Esophagus squamous epithelium (tissue), 5 donors: ENCODE measurements around the gene RDH13. TPM values are rescaled to one million over a fixed set of nuclear protein-coding genes. Genes with fewer than 3 reads are reported as not detected.
A peak's percentile ranks its signal among the peaks of the same experiment; 100 is the strongest.

Experiments used
- DNase-seq: peaks from one replicate; lab custom pipeline; 2025; lab: John Stamatoyannopoulos, UW
- H3K27ac ChIP-seq, 4 donors: fragments of 200-600 bp; sonication (generic); one replicate each; pipeline ENCODE4 v1.5.1; 2016 to 2019; ENCODE audit warnings: mild to moderate bottlenecking in 1 of 4
- H3K27me3 ChIP-seq, 4 donors: fragments of 200-600 bp; sonication (generic); 1 replicate in 3 of 4; 2 replicates in 1 of 4; pipeline versions ENCODE4 v1.5.1 to v1.6.0; 2017 to 2021; ENCODE audit warnings: antibody characterized with exemption in 1 of 4
- H3K36me3 ChIP-seq, 3 donors: fragments of 200-600 bp; sonication (generic); one replicate each; pipeline ENCODE4 v1.5.1; 2016 to 2019
- H3K4me1 ChIP-seq, 3 donors: fragments of 200-600 bp; sonication (generic); one replicate each; pipeline ENCODE4 v1.5.1; 2017 to 2019
- H3K4me3 ChIP-seq, 4 donors: fragments of 200-600 bp; sonication (generic); 1 replicate in 3 of 4; 2 replicates in 1 of 4; pipeline ENCODE4 v1.5.1; 2016 to 2019; ENCODE audit warnings: mild to moderate bottlenecking in 2 of 4, moderate library complexity in 1 of 4
- H3K9me3 ChIP-seq, 3 donors: fragments of 200-600 bp; sonication (generic); one replicate each; pipeline ENCODE4 v1.5.1; 2016 to 2019
- CTCF ChIP-seq, 6 experiments: fragments of 450-650 bp in 4 of 6; fragments of 200-600 bp in 2 of 6; sonication (generic) in 2 of 6; IDR thresholded peaks; one replicate each; pipeline ENCODE4 v1.5.1; 2016 to 2019; ENCODE audit warnings: antibody characterized with exemption in 6 of 6, mild to moderate bottlenecking in 4 of 6, moderate library complexity in 4 of 6
- POLR2A ChIP-seq, 4 donors: fragments of 450-650 bp; IDR thresholded peaks; one replicate each; pipeline ENCODE4 v1.6.1; 2017; ENCODE audit warnings: antibody characterized with exemption in 4 of 4, mild to moderate bottlenecking in 4 of 4, moderate library complexity in 3 of 4
- WGBS, 2 donors: methylation state at CpG; one replicate each; pipeline ENCODE4 v1.1.5; 2018; 5-methylcytosine and 5-hydroxymethylcytosine counted together
- intact Hi-C: fragments of 100-400 bp; cut with DNase I; formaldehyde crosslinking; loops from one replicate; pipeline ENCODE4 v1.15.0; 2022
- total RNA-seq, 4 donors: library from RNA; depleted of rRNA; stranded (reverse); fragments of >200 nt; gene quantifications; one replicate each; pipeline ENCODE4 v1.1.0, GENCODE V29; 2016
- donor health status: DM: yes; HTN: yes; CAD: no.

RDH13 gene
- total RNA-seq, 4 donors from 2014 or later = 32.2 to 68.0 (median 41.4) TPM

- H3K4me3 ChIP-seq = no peak overlapping the region
- TF ChIP-seq POLR2A (IDR thresholded peaks at IDR 0.05) = no peak
- TF ChIP-seq CTCF (IDR thresholded peaks at IDR 0.05) = peak in 1 of 6 experiments; percentile 19
- peaks cover 0 to 6% (median 0%) of the 10 kb centered on the region in 3 donors for H3K9me3 ChIP-seq
- peaks cover 10 to 88% (median 23%) of the 10 kb centered on the region in 3 donors for H3K36me3 ChIP-seq
- peaks cover 0 to 28% (median 3%) of the 10 kb centered on the region in 3 donors for H3K4me1 ChIP-seq
- H3K27me3 ChIP-seq = no peaks in the 10 kb centered on the region
- no peak for DNase-seq
- intact Hi-C loops = no loop called here
- 64 to 79% methylated on average over 19 of the region's 27 CpGs for WGBS, 2 donors
- peak overlapping the region in 3 of 4 donors; percentile 5 to 34 (median 19) for H3K27ac ChIP-seq
Observed at GRCh38 chr19:55099557-55100506, 36.9 kb upstream of the RDH13 start.

- H3K4me1 ChIP-seq = peaks cover 0 to 28% (median 3%) of the 10 kb centered on the region in 3 donors
- peaks cover 16 to 95% (median 30%) of the 10 kb centered on the region in 3 donors for H3K36me3 ChIP-seq
- TF ChIP-seq CTCF (IDR thresholded peaks at IDR 0.05) = no peak
- TF ChIP-seq POLR2A (IDR thresholded peaks at IDR 0.05) = no peak
- peak overlapping the region in 3 of 4 donors; percentile 5 to 33 (median 19) for H3K27ac ChIP-seq
- peaks cover 0 to 6% (median 0%) of the 10 kb centered on the region in 3 donors for H3K9me3 ChIP-seq
- H3K27me3 ChIP-seq = no peaks in the 10 kb centered on the region
- no peak for DNase-seq
- no peak overlapping the region for H3K4me3 ChIP-seq
- WGBS, 2 donors = 83 to 100% methylated on average over 1 to 12 of the region's 27 CpGs
- intact Hi-C loops = no loop called here
Observed at GRCh38 chr19:55098716-55099556, 36.0 kb upstream of the RDH13 start.

- WGBS, 2 donors = 85 to 88% methylated on average over 11 of the region's 23 CpGs
- Histone ChIP-seq H3K27me3 (no peaks in the 10 kb centered on the region), H3K27ac (no peak overlapping the region), H3K4me3 (no peak overlapping the region), H3K9me3 (peaks cover 0 to under 1% (median 0%) of the 10 kb centered on the region in 3 donors), H3K36me3 (peaks cover 12 to 88% (median 27%) of the 10 kb centered on the region in 3 donors), H3K4me1 (peaks cover 0 to 28% (median 3%) of the 10 kb centered on the region in 3 donors)
- DNase-seq = no peak
- intact Hi-C loops = no loop called here
- TF ChIP-seq CTCF (IDR thresholded peaks at IDR 0.05) = no peak
Observed at GRCh38 chr19:55097864-55098715, 35.1 kb upstream of the RDH13 start.

- 81 to 90% methylated on average over 2 to 13 of the region's 23 CpGs for WGBS, 2 donors
- intact Hi-C loops = no loop called here
- no peak for DNase-seq
- Histone ChIP-seq H3K36me3 (peaks cover 24 to 88% (median 28%) of the 10 kb centered on the region in 3 donors), H3K4me1 (peaks cover 0 to 27% (median 3%) of the 10 kb centered on the region in 3 donors), H3K4me3 (no peak overlapping the region), H3K27ac (no peak overlapping the region), H3K27me3 (no peaks in the 10 kb centered on the region), H3K9me3 (no peaks in the 10 kb centered on the region)
- TF ChIP-seq POLR2A (IDR thresholded peaks at IDR 0.05) = no peak
- TF ChIP-seq CTCF (IDR thresholded peaks at IDR 0.05) = no peak
Observed at GRCh38 chr19:55096061-55096701, 33.2 kb upstream of the RDH13 start.
